ENCODE data around the gene PHF2. TPM values are rescaled to one million over a fixed set of nuclear protein-coding genes. Genes with fewer than 3 reads are reported as not detected.

The PHF2 gene
- total RNA-seq, 2 donors from 2014 or later: 22.7 to 23.4 TPM

GRCh38 chr9:93698140-93698908, 121.9 kb downstream of the PHF2 start:
- Histone ChIP-seq H3K4me3 (no peak overlapping the region), H3K36me3 (no peaks in the 10 kb centered on the region), H3K27me3 (no peaks in the 10 kb centered on the region), H3K27ac (no peak overlapping the region), H3K4me1 (no peaks in the 10 kb centered on the region), H3K9ac (ENCODE audit: low read depth in 2 of 2, low read length in 2 of 2) (no peak overlapping the region), H3K9me3 (no peaks in the 10 kb centered on the region)
- intact Hi-C loops (cut with DNase I): no loop called here
- TF ChIP-seq CTCF (IDR thresholded peaks at IDR 0.05): no peak
- DNase-seq: no peak

DNA sequence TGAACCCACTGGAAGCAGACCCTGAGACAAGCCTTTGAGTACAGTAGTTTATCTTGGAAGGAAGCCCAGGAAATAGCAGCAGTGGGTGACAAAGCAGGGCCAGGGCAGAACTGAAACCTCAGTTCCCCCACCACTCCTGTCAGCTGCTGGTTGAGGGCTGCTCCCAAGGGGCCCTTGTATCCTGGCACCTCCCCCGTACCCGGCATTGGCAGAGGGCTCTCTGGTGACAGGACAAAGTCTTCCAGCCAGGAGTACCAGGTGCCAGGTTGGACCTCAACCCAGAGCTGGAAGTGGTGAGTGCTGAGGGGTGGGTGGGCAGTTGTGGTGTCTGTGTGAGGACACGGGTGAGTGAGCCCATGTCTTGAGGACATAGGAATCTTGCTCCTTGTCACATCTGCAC, 123.3 kb downstream of the PHF2 start:
- no peaks in the 10 kb centered on the region for H3K9me3 ChIP-seq
- H3K4me3 ChIP-seq: no peak overlapping the region
- intact Hi-C loops (cut with DNase I): no loop called here
- no peak for DNase-seq
- H3K27me3 ChIP-seq: no peaks in the 10 kb centered on the region
- no peak for TF ChIP-seq CTCF (IDR thresholded peaks at IDR 0.05)
- H3K27ac ChIP-seq: no peak overlapping the region
- no peaks in the 10 kb centered on the region for H3K4me1 ChIP-seq
- no peaks in the 10 kb centered on the region for H3K36me3 ChIP-seq
- H3K9ac ChIP-seq (ENCODE audit: low read depth in 2 of 2, low read length in 2 of 2): no peak overlapping the region

DNA sequence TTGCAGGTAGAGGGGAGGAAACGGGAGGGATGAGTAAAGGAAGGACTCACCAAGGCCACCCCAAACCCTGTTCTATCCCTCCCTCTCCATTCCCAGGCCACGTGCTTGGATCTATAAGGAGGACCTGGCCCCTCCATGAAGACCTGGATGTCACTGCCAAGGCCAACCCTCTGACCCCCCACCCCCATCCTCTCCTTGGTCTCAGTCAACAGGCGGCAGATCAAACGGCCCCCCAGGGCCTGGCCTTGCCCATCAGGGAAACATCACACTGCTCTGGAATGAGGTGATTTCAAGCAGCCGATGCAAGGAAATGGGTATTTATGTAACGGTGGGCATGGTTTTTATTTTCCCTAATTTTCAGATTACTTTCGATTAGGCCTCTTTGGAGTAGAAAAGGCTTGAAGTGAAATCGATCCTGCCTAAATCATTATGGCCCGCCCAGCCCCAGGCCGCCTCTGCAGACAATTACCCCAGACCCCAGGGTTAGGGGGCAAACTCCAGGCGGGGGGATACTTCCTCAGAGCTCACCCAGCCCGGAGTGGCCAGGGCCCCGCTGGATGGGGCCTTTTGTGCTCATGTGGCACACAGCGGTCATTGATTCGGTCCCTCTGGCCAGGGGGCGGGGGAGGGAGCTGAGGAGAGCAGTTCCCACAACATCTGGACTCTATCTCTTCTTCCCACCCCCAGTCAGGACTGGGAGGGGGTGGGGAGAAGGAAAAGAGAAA, 125.3 kb downstream of the PHF2 start:
- Histone ChIP-seq H3K4me1 (no peaks in the 10 kb centered on the region), H3K27me3 (no peaks in the 10 kb centered on the region), H3K27ac (no peak overlapping the region), H3K36me3 (no peaks in the 10 kb centered on the region), H3K9ac (ENCODE audit: low read depth in 2 of 2, low read length in 2 of 2) (no peak overlapping the region), H3K9me3 (no peaks in the 10 kb centered on the region), H3K4me3 (no peak overlapping the region)
- TF ChIP-seq CTCF (IDR thresholded peaks at IDR 0.05): no peak
- intact Hi-C loops (cut with DNase I): no loop called here
- no peak for DNase-seq

DNA sequence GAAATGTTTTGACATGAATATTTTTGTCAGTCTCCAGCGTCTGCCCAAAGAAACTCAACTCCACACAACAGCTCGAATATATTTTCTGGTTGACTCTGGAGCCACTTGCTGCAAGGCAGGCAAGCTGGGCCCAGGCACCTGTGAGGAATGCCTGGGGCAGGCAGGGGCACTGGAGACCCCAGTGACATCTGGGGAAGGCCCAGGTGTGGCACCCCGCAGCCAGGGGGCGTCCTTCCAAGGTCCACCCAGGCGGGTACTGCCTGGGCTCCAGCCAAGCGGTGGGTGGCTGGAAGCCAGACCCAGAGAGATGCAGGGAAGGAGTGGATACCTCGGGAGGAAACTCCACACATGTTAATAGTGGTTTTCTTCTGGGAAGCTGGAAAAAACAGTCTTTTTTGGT, 125.9 kb downstream of the PHF2 start:
- intact Hi-C loops (cut with DNase I): no loop called here
- TF ChIP-seq CTCF (IDR thresholded peaks at IDR 0.05): no peak
- Histone ChIP-seq H3K36me3 (no peaks in the 10 kb centered on the region), H3K9me3 (no peaks in the 10 kb centered on the region), H3K27me3 (no peaks in the 10 kb centered on the region), H3K4me3 (no peak overlapping the region), H3K27ac (no peak overlapping the region), H3K9ac (ENCODE audit: low read depth in 2 of 2, low read length in 2 of 2) (no peak overlapping the region), H3K4me1 (no peaks in the 10 kb centered on the region)
- DNase-seq: no peak

DNA sequence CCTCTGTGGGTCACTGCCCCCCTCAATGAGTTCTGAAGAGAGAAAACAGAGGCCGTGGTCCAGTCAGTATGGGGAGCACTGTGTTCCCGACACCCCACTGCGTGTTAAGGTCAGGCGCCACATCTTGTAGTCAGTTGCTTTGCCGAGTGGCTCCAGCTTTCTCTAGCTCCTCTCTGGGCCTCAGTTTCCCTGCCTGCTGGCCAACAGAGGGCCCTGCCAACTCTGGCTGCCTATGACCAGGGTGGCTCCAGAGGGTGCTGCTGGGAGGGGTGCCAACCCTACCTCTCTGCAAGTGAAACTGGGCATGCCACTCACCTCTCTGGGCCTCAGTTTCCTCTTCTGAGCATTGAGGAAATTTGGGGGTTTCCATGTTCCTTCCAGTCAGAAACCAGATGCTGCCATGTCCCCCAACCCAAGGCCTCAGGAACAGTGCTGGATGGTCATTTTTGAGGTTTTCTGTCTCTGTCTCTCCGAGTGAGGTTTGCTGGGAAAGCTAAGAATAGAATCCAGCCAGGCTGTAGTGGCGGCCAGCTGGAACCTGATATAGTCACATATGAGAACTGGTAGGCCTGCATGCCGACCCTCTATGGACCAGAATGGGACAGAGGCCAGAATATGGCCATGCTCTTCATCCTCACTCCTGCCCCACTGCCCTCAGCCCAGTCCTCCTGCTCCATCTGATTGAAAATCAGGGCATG, 132.1 kb downstream of the PHF2 start:
- Histone ChIP-seq H3K36me3 (no peaks in the 10 kb centered on the region), H3K4me3 (no peak overlapping the region), H3K4me1 (no peaks in the 10 kb centered on the region), H3K9ac (ENCODE audit: low read depth in 2 of 2, low read length in 2 of 2) (no peak overlapping the region), H3K27ac (no peak overlapping the region), H3K9me3 (no peaks in the 10 kb centered on the region), H3K27me3 (no peaks in the 10 kb centered on the region)
- no peak for DNase-seq
- no peak for TF ChIP-seq CTCF (IDR thresholded peaks at IDR 0.05)
- intact Hi-C loops (cut with DNase I): no loop called here

Measured in colonic mucosa (tissue), 4 donors.